Retina (tissue), 1 donor: ENCODE results near the gene DDX47.

Experiments used
- DNase-seq: peaks from one replicate; pipeline ENCODE4 v3.0.0-alpha.2; 2016

The DDX47 gene

DNA sequence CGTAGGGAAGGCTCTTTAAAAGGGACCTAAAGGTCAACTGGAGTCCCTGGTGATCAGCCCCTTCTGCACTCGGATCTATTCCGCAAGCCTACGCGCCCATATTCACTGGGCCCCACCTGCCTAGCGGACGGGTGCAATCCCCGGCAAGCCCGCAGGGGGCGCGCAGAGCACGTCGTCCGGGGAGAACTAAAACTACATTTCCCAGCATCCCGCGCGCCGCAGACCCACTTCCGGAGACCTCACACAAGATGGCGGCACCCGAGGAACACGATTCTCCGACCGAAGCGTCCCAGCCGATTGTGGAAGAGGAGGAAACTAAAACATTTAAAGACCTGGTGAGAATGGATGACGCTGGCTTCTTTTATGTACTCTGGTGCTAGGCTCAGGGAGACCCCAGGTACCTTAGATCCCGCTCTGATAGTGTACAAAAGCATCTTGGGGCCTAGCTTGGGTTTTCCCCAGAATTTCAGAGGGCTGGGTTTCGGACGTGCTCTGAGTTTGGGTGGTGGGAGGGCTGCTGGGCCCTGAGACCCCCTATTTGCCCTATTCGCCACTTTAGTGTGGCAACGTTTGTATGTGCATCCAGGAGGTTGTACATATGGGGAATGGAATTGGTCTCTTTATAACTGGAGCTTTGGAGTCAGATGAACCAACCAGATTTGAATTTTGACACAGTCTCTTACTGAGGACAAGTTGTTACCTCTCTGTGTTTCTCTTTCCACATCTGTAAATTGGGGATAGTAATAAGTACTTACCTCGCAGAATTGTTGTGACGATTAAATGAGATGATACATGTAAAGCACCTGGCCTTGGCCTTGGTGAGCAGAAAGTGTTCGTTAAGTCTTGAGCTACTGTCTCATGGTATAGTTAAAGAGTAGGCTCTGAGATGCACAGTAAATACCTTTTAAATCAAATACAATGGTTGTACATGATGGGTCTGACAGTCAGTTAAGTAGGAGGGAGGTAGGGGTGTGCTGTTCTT lies at the start of gene DDX47:
Gene DDX47, plus strand, starts transcription at position 227 of the 982 bp plus-strand sequence. Its CDS starts 22 bp downstream, at position 249.
- peak; percentile 96 for DNase-seq

GRCh38 chr12:12764824-12765223 lies 48.3 kb upstream of the DDX47 start:
- no peak for DNase-seq

DNA sequence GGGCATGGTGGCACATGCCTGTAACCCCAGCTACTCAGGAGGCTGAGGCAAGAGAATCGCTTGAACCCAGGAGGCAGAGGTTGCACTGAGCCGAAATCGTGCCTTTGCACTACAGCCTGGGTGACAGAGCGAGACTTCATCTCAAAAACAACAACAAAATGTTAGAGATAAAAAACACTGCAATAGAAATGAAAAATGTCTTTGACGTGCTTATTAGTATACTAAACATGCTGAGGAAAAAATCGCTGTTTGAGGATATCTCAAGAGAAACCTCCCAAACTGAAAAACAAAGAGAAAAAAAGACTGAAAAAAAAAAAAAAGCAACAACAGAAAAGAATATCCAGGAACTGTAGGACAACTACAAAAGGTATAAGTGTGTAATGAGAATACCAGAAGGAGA lies 42.9 kb upstream of the DDX47 start:
- DNase-seq, result no peak

- DNase-seq, result no peak
Measured at GRCh38 chr12:12774791-12775190, 38.4 kb upstream of the DDX47 start.

DNA sequence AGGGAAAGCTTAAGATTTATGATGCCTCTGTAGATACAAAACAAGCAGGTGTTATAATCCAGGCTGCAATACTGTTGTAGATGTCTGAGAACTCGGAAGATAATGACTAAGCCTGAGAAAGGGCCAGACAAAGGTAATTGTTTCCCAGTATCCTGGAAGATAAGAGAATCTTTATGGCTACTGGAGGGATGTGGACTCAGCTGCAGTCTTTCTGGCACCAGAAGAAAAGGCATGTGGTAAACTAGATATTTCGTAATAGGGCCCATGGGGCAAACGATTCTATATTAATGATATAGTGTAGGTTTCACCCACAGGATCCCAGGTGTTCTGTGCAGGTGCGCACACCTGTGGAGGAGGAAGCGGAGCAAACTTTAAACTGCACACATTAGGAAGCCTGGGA lies 36.9 kb upstream of the DDX47 start:
- DNase-seq, result no peak

DNA sequence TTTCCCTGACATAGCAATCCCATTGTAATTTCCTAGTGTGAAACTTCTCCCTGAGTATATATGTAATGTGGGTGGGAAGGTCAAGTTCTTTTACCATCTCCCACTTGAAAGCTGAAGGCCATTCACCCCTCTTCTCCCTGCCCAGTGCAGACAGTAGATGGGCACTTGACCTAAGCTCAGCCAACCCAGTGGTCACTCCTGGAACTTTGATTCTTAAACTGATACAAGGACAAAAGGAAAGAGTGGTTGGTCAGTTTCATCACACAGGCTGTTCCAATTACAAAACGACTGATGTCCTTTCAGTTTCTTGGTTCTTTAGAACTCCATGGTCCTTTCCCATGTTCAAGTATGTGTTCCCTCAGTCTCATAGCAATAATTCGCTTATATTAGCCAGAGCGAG lies 36.1 kb upstream of the DDX47 start:
- DNase-seq, result no peak

- DNase-seq, result no peak
Measured at GRCh38 chr12:12779007-12779406, 34.1 kb upstream of the DDX47 start.

DNA sequence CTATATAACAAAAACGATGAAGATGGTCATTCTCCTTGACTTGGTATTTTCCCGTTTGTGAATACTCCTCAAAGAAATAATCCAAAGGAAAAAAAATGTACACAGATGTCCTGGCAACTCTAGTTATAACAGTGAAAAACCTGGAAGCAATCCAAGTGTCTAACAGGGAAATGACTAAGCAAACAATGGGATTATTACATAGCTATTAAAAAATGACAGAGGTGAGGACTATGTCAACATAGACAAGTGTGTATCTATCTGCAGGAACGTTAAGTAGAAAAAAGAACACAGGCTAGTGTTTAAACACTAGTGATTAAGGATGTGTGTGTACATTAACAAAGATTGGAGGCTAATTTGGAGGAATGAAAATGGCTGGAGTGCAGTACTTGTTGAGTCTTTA lies 33.6 kb upstream of the DDX47 start:
- DNase-seq, result no peak

- no peak for DNase-seq
Measured at GRCh38 chr12:12784116-12784515, 29.0 kb upstream of the DDX47 start.

- DNase-seq, result peak; percentile 20
Measured at GRCh38 chr12:12784911-12785814, 28.0 kb upstream of the DDX47 start, which contains the start of gene APOLD1. Gene APOLD1, plus strand, starts transcription at chr12:12785659. Its CDS starts 33 bp downstream, at chr12:12785692.

DNA sequence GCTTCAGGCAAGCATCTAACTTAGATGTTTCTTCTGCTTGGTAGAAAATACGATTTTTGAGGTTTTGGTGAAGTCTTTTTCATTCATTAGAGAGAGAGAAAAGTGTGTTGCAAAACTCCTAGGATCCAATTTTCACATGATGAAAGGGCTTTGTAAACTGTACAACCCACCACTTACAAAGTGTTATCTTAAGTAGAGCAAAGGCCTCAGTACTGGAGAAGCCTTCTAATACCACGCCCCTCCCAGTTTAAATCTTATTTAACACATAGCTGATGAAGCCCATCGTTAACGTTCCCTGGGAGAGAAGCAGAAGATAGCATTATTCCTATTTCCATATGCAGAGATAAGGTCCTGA lies 26.8 kb upstream of the DDX47 start:
- DNase-seq, result no peak

DNA sequence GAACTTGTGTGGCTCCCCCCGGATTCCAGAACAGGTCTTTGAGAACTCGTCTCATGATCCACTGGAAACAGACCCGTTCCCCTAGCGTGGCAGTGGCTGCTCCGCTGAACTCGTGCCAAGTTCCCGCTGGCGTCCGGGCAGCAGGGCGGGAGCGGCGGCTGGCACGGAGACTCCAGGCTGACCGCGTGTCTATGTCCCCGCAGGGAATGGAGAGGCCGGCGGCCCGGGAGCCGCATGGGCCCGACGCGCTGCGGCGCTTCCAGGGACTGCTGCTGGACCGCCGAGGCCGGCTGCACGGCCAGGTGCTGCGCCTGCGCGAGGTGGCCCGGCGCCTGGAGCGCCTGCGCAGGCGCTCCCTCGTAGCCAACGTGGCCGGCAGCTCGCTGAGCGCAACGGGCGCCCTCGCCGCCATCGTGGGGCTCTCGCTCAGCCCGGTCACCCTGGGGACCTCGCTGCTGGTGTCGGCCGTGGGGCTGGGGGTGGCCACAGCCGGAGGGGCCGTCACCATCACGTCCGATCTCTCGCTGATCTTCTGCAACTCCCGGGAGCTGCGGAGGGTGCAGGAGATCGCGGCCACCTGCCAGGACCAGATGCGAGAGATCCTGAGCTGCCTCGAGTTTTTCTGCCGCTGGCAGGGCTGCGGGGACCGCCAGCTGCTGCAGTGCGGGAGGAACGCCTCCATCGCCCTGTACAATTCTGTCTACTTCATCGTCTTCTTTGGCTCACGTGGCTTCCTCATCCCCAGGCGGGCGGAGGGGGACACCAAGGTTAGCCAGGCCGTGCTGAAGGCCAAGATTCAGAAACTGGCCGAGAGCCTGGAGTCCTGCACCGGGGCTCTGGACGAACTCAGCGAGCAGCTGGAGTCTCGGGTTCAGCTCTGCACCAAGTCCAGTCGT lies 26.2 kb upstream of the DDX47 start:
- peak; percentile 94 for DNase-seq

DNA sequence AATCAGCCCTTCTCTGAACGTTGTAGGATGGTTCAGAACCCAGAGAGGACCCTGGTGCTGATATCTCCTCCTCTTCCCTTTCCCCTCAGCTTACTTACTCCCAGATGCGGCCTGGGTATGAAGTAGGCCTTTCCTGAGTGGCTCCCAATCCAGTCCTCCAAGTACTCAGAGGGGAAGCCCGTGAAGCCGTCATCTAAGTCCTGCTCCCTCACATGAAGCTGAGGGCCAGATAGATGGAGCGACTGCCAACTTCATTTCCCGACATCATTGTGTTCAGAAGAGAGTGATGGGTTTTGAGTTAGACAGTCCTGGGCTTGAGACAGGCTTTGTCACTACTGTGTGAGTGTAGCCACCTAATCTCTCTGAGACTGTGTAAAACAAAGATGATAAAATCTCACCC lies 25.0 kb upstream of the DDX47 start:
- DNase-seq, result peak; percentile 5

- DNase-seq, result peak; percentile 62
Measured at GRCh38 chr12:12788675-12789368, 24.3 kb upstream of the DDX47 start.

- no peak for DNase-seq
Measured at GRCh38 chr12:12790956-12791355, 22.2 kb upstream of the DDX47 start.

GRCh38 chr12:12791756-12792369 lies 21.3 kb upstream of the DDX47 start:
- peak; percentile 52 for DNase-seq

DNA sequence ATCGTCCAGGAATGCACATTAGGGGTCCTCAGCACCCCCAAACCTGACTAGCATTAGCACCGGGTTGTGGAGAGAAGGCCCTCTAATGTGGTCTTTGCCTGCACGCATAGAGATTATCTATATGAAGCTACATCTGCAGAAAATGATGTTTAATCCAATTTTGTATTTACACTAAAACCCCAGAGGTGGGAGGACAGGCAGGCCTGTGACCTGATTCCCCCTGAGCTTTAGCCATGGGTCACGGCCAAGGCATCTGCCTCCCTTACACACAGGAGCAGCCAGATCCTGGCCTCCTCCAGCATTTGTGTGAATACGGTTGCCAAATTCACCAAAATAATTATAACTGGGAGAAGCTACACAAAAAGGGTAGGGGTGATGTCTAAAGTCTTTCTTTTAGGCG lies 20.7 kb upstream of the DDX47 start:
- DNase-seq, result no peak

DNA sequence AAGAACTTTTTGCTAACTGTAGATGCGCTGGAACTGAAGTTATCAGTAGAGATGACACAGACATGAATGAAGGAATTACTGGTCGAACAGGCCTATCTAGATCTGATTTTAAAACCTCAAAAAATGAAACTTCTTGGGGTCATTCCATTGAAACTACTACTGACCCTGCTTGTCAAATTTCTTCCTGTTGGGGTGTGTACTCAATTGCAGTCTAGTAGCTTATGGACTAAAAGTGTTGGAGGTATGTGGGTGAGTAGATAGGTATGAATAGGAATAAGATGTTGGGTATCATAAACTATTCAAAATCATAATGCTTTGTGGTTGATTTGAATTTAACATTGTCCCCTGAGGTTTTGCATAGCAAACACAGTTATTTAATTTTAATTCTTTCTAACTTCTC lies 18.5 kb upstream of the DDX47 start:
- no peak for DNase-seq

GRCh38 chr12:12796171-12796570 lies 17.0 kb upstream of the DDX47 start:
- DNase-seq, result no peak

DNA sequence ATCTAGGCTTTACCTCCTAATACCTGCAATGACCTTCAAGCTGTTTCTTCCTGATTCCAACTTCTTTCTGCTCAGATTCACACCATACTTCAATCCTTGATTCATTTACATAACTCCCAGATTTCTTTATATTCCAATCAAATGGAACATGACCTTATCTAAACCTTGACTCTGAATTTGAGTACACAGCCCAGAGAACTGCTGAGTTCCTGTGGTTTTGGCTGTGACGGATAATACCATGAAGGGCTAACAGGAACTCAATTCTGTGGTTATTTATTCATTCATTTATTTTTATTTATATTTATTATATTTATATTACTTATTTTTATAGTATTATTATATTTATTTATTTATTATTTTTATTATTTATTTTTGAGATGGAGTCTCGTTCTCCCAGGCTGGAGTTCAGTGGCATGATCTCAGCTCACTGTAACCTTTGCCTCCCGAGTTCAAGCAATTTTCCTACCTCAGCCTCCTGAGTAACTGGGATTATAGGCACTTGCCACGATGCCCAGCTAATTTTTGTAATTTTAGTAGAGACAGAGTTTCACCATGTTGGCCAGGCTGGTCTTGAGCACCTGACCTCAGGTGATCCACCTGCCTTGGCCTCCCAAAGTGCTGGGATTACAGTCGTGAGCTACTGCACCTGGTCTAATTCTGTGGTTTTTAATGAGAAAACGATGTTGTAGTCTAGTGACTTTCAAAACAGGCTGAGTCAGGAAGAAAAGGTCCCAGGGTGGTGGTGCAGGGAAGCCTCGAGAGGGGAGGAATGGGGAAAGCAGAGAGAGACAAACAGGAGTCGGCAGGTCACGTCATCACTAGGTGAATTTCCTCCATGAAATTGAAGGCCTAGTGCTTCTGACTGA lies 16.0 kb upstream of the DDX47 start:
- DNase-seq, result no peak
